ENCODE measurements around the gene ACOT6. TPM values are rescaled to one million over a fixed set of nuclear protein-coding genes. Genes with fewer than 3 reads are reported as not detected.
"Not testable (repeated sequence)": the region's sequence is repeated elsewhere in the genome, so short reads cannot be mapped to it uniquely, and the experiment has no call there.

ACOT6 gene
- total RNA-seq, 4 donors from 2014 or later = not detected

DNA sequence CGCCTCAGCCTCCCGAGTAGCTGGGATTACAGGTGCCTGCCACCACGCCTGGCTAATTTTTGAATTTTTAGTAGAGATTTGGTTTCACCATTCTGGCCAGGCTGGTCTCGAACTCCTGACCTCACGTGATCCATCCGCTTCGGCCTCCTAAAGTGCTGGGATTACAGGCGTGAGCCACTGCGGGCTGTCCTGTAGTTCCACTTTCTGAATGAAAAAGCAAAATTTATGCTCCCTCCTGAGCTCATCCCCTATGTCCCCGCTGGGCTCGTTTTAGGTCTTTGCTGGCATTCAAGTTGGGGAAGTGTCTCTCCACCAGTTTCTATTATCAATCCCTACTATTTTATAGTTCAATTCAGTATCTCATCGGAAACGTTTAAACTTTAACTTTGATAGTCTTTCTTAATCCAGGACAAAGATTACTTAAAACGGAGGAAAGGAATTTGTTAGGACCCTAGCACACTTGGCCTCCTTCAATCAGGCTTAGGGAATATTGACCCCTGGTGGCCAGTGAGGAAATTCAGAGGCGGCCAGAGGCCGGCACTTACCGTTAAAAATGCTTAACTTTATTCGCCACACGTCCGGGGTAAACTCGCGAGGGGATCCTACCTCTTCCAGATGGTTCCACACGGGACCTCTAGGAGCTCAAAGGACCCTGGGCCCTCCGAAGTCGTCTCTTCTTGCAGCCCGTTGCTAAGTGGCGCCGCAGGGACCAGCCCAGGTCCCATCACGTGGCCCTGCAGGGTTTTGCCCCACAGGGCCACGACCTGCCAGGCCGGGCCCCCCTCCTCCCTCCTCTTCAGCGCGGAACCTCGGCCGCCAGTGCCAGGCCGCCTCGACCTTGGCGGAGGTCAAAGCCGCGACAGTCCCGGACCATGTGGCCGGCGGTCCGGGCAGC lies 21.0 kb downstream of the ACOT6 start:
- TF ChIP-seq CTCF (IDR thresholded peaks at IDR 0.05) (peak; percentile 77 to 90 (median 86)), POLR2A (IDR thresholded peaks at IDR 0.05) (no peak)
- no peaks in the 10 kb centered on the region for H3K9me3 ChIP-seq
- H3K27me3 ChIP-seq = peaks cover 0 to 10% (median 0%) of the 10 kb centered on the region in 4 donors
- H3K4me3 ChIP-seq = peak overlapping the region; percentile 40 to 81 (median 66)
- peak overlapping the region; percentile 40 to 77 (median 52) for H3K27ac ChIP-seq
- intact Hi-C loops (cut with DNase I) = loop anchor here (5.0 kb wide), 1 partner anchor 121 kb away; no protein-coding TSS in a partner anchor
- DNase-seq = no peak
- no peaks in the 10 kb centered on the region for H3K36me3 ChIP-seq
- 23 to 29% methylated on average over 22 to 27 of the region's 44 CpGs for WGBS, 2 donors
- H3K4me1 ChIP-seq = peaks cover 10 to 20% (median 17%) of the 10 kb centered on the region in 3 donors

DNA sequence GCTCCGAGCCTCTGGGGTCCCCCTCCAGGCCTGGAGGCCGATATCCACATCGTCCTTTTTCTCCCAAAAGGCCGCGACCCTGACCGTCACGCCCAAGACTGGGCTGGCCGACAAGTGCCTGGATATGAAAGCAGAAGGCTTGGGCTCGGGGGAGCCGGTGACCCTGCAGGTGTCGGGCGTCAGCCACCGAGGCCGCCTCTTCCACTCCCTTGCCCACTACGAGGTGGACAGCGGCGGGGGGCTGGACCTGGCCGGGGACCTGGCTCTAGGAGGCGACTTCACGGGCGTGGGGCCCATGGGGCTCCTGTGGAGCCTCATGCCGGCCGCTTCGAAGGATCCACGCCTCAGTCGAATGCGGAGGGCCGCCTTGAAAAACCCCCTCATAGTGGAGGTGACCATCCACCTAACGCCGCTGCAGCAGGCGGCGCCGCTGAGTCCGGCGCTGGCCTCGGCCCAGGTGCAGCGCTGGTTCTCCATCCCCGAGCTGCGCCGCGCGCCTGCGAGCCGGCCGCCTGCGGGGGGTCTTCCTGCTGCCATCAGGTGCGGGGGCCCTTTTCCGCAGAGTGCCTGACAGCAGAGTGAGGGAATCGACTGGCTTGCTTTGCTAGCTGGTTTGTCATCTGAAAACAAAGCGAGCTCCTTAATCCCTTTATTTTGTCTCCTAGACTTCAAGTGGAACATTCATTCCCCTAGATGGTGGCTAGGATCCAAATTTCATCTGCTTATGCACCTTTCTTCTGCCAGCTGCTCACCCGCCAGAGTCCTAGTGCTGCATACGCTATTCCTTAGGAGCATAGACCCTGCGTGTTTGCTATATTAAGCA lies 21.9 kb downstream of the ACOT6 start:
- WGBS, 2 donors = 21 to 62% methylated on average over 5 to 14 of the region's 53 CpGs
- H3K27ac ChIP-seq = peak overlapping the region; percentile 40 to 77 (median 52)
- DNase-seq = no peak
- peak overlapping the region; percentile 40 to 81 (median 66) for H3K4me3 ChIP-seq
- intact Hi-C loops (cut with DNase I) = loop anchor here (5.0 kb wide), 1 partner anchor 122 kb away; no protein-coding TSS in a partner anchor
- TF ChIP-seq CTCF (IDR thresholded peaks at IDR 0.05) (peak in 3 of 6 experiments; percentile 9 to 21 (median 19)), POLR2A (IDR thresholded peaks at IDR 0.05) (no peak)
- H3K27me3 ChIP-seq = peaks cover 0 to 10% (median 0%) of the 10 kb centered on the region in 4 donors
- H3K36me3 ChIP-seq = no peaks in the 10 kb centered on the region
- H3K4me1 ChIP-seq = peaks cover 10 to 20% (median 17%) of the 10 kb centered on the region in 3 donors
- H3K9me3 ChIP-seq = no peaks in the 10 kb centered on the region

DNA sequence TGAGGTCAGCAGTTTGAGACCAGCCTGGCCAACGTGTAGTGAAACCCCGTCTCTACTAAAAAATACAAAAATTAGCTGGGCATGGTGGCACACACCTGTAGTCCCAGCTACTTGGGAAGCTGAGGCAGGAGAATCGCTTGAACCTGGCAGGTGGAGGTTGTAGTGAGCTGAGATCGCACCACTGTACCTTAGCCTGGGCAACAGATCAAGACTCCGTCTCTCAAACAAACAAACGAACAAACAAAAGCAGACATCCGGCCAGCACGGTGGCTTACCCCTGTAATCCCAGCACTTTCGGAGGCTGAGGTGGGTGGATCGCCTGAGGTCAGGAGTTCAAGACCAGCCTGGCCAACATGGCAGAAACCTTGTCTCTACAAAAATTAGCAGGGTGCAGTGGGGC lies 24.0 kb downstream of the ACOT6 start:
- WGBS, 2 donors = 55 to 73% methylated on average over 8 of the region's 10 CpGs
- intact Hi-C loops (cut with DNase I) = not testable (repeated sequence)

DNA sequence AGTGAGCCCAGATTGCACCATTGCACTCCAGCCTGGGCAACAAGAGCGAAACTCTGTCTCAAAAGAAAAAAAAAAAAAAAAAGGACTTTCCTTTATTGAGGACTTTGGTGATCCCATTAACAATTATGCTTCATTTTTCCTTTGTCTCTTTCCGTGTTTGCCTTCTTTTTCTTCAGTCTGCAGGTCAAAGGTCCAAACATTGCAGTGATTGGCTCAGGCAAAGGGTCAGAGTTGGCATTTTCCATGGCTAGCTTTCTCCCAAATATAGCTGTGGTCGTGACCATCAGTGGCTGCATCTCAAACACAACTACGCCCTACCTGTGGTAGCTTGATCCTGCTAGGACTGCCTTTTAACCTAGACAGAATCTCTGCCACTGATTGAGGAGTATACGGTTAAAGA lies 25.5 kb downstream of the ACOT6 start:
- 85 to 89% methylated on average over 4 to 5 of the region's 5 CpGs for WGBS, 2 donors
- no peak overlapping the region for H3K4me3 ChIP-seq
- H3K4me1 ChIP-seq = peaks cover 10 to 20% (median 17%) of the 10 kb centered on the region in 3 donors
- intact Hi-C loops (cut with DNase I) = no loop called here
- no peaks in the 10 kb centered on the region for H3K9me3 ChIP-seq
- DNase-seq = no peak
- H3K27me3 ChIP-seq = peaks cover 0 to 10% (median 0%) of the 10 kb centered on the region in 4 donors
- TF ChIP-seq POLR2A (IDR thresholded peaks at IDR 0.05) (no peak), CTCF (IDR thresholded peaks at IDR 0.05) (no peak)
- H3K27ac ChIP-seq = no peak overlapping the region
- no peaks in the 10 kb centered on the region for H3K36me3 ChIP-seq

More for the DNA sequence above, 24.0 kb downstream of the ACOT6 start:
- not testable (repeated sequence) for H3K9me3 ChIP-seq, H3K27ac ChIP-seq, DNase-seq, H3K4me3 ChIP-seq, H3K36me3 ChIP-seq
- Histone ChIP-seq H3K27me3 (peaks cover 0 to 10% (median 0%) of the 10 kb centered on the region in 4 donors), H3K4me1 (peaks cover 10 to 20% (median 17%) of the 10 kb centered on the region in 3 donors)

- no peak overlapping the region for H3K27ac ChIP-seq
- TF ChIP-seq CTCF (IDR thresholded peaks at IDR 0.05) = no peak
- TF ChIP-seq POLR2A (IDR thresholded peaks at IDR 0.05) = no peak
- H3K9me3 ChIP-seq = no peaks in the 10 kb centered on the region
- peaks cover 4 to 18% (median 10%) of the 10 kb centered on the region in 3 donors for H3K4me1 ChIP-seq
- no peaks in the 10 kb centered on the region for H3K36me3 ChIP-seq
- DNase-seq = no peak
- no peak overlapping the region for H3K4me3 ChIP-seq
- H3K27me3 ChIP-seq = no peaks in the 10 kb centered on the region
- 79 to 85% methylated on average over 5 of the region's 5 CpGs for WGBS, 2 donors
- intact Hi-C loops (cut with DNase I) = no loop called here
Observed at GRCh38 chr14:73640796-73641365, 28.6 kb downstream of the ACOT6 start.

Data from esophagus squamous epithelium (tissue), 5 donors.